HepG2 (cell line): ENCODE data around the gene MAP2K6. TPM values are rescaled to one million over a fixed set of nuclear protein-coding genes. Genes with fewer than 3 reads are reported as not detected.

Experiments used
- CENPX ChIP-seq: sonication (generic); formaldehyde crosslinking; IDR thresholded peaks from 2 replicates; pipeline ENCODE4 v1.9.0; 2021; ENCODE audit warnings: mild to moderate bottlenecking, missing genetic modification reagents, moderate library complexity
- FLYWCH1 ChIP-seq: sonication (generic); formaldehyde crosslinking; IDR thresholded peaks from 2 replicates; pipeline ENCODE4 v1.8.1; 2023; ENCODE audit warnings: mild to moderate bottlenecking, missing genetic modification reagents
- GABPA ChIP-seq, 2 experiments: IDR thresholded peaks; 2 replicates each; pipeline ENCODE4 v1.6.1; 2011 to 2016; ENCODE audit warnings: low read depth in 2 of 2, low read length in 1 of 2, missing biosample characterization in 1 of 2, missing genetic modification characterization in 1 of 2
- HNF4A ChIP-seq: sonication (generic); formaldehyde crosslinking; IDR thresholded peaks from 2 replicates; pipeline ENCODE4 v1.4.0; 2020; ENCODE audit warnings: missing genetic modification reagents
- JUND ChIP-seq: sonication (generic); formaldehyde crosslinking; IDR thresholded peaks from 2 replicates; pipeline ENCODE4 v1.8.0; 2022; ENCODE audit warnings: mild to moderate bottlenecking, missing genetic modification reagents
- KDM5A ChIP-seq: fragments of 200-600 bp; sonication (generic); IDR thresholded peaks from 2 replicates; pipeline ENCODE4 v1.7.0; 2018; ENCODE audit warnings: antibody characterized with exemption, mild to moderate bottlenecking, low read length, borderline replicate concordance
- NFKB2 ChIP-seq: sonication (generic); formaldehyde crosslinking; IDR thresholded peaks from 2 replicates; pipeline ENCODE4 v1.4.0; 2020; ENCODE audit warnings: missing genetic modification reagents, borderline replicate concordance
- NKX3-1 ChIP-seq: sonication (generic); formaldehyde crosslinking; IDR thresholded peaks from 2 replicates; pipeline ENCODE4 v1.5.0; 2020; ENCODE audit warnings: missing genetic modification reagents
- POLR2AphosphoS2 ChIP-seq: IDR thresholded peaks from 2 replicates; pipeline ENCODE4 v1.6.1; 2011; ENCODE audit warnings: low read depth, low read length, improper control_type of control experiment
- RAD51 ChIP-seq: fragments of 450-650 bp; IDR thresholded peaks from 2 replicates; pipeline ENCODE4 v1.6.1; 2016; ENCODE audit warnings: borderline replicate concordance
- SIX4 ChIP-seq: sonication (generic); formaldehyde crosslinking; IDR thresholded peaks from 2 replicates; pipeline ENCODE4 v1.4.0; 2020; ENCODE audit warnings: missing genetic modification reagents
- SOX6 ChIP-seq, 2 experiments: fragments of 450-650 bp in 1 of 2; sonication (generic) in 1 of 2; formaldehyde crosslinking in 1 of 2; IDR thresholded peaks; 2 replicates each; pipeline versions ENCODE4 v1.4.0 to v1.6.1; 2017 to 2020; ENCODE audit warnings: antibody characterized with exemption in 1 of 2, mild to moderate bottlenecking in 1 of 2, missing genetic modification reagents in 1 of 2
- ZFP36L1 ChIP-seq: sonication (generic); formaldehyde crosslinking; IDR thresholded peaks from 2 replicates; pipeline ENCODE4 v1.8.0; 2022; ENCODE audit warnings: mild to moderate bottlenecking, missing genetic modification reagents, moderate library complexity
- ZNF562 ChIP-seq: sonication (generic); formaldehyde crosslinking; IDR thresholded peaks from 2 replicates; pipeline ENCODE4 v1.8.0; 2022; ENCODE audit warnings: missing genetic modification reagents, borderline replicate concordance
- ZSCAN9 ChIP-seq: IDR thresholded peaks from 2 replicates; pipeline ENCODE4 v1.6.1; 2016; ENCODE audit warnings: borderline replicate concordance
- polyA plus RNA-seq, 8 experiments: library from polyadenylated mRNA; depleted of rRNA in 3 of 8; stranded (reverse) in 7 of 8; unstranded in 1 of 8; fragments of >200 nt; fragmentation: Illumina TruSeq in 4 of 8; extraction: Trizol in 4 of 8; gene quantifications; 2 replicates each; pipeline versions ENCODE4 v1.2.1 to v1.2.3, GENCODE V29; 2011 to 2016; ENCODE audit warnings: low read depth in 4 of 8, missing spikeins in 1 of 8, mixed read lengths in 1 of 8; ENCODE audit not compliant: insufficient read depth in 1 of 8
- total RNA-seq, 5 experiments: library from RNA; depleted of rRNA; stranded (reverse); fragments of >200 nt; fragmentation: Illumina TruSeq; extraction: Trizol; gene quantifications; 2 replicates each; pipeline ENCODE4 v1.2.3, GENCODE V29; 2016; ENCODE audit warnings: low read depth in 1 of 5
- TF ChIP-seq, protein P1 (sequence below): sonication (generic); formaldehyde crosslinking; IDR thresholded peaks from 2 replicates; pipeline ENCODE4 v1.8.0; 2022; ENCODE audit warnings: mild to moderate bottlenecking, missing genetic modification reagents, moderate library complexity
- TF ChIP-seq, protein P2 (sequence below): sonication (generic); formaldehyde crosslinking; IDR thresholded peaks from 2 replicates; pipeline ENCODE4 v1.5.1; 2020; ENCODE audit warnings: missing genetic modification reagents, mild to moderate bottlenecking, borderline replicate concordance
- TF ChIP-seq, protein P3 (sequence below), 2 experiments: sonication (generic) in 1 of 2; formaldehyde crosslinking in 1 of 2; IDR thresholded peaks; 2 replicates each; pipeline versions ENCODE4 v1.5.1 to v1.6.1; 2011 to 2020; ENCODE audit warnings: borderline replicate concordance in 1 of 2, low read depth in 1 of 2, low read length in 1 of 2, mild to moderate bottlenecking in 1 of 2, missing genetic modification reagents in 1 of 2, moderate library complexity in 1 of 2
- TF ChIP-seq, protein P4 (sequence below): IDR thresholded peaks from 2 replicates; pipeline ENCODE4 v1.6.1; 2016; ENCODE audit warnings: missing genetic modification reagents, missing compliant biosample characterization
- TF ChIP-seq, protein P5 (sequence below), 2 experiments: fragments of 450-650 bp in 1 of 2; sonication (generic) in 1 of 2; formaldehyde crosslinking; IDR thresholded peaks; 2 replicates each; pipeline versions ENCODE4 v1.5.0 to v1.8.0; 2020 to 2022; ENCODE audit warnings: mild to moderate bottlenecking in 1 of 2, missing genetic modification reagents in 1 of 2

Gene MAP2K6
- total and polyA plus RNA-seq, 2 of the 13 experiments (the other 11 are each of a cell fraction or from before 2014, with no cell fraction given), result 5.1 to 33.6 TPM

DNA sequence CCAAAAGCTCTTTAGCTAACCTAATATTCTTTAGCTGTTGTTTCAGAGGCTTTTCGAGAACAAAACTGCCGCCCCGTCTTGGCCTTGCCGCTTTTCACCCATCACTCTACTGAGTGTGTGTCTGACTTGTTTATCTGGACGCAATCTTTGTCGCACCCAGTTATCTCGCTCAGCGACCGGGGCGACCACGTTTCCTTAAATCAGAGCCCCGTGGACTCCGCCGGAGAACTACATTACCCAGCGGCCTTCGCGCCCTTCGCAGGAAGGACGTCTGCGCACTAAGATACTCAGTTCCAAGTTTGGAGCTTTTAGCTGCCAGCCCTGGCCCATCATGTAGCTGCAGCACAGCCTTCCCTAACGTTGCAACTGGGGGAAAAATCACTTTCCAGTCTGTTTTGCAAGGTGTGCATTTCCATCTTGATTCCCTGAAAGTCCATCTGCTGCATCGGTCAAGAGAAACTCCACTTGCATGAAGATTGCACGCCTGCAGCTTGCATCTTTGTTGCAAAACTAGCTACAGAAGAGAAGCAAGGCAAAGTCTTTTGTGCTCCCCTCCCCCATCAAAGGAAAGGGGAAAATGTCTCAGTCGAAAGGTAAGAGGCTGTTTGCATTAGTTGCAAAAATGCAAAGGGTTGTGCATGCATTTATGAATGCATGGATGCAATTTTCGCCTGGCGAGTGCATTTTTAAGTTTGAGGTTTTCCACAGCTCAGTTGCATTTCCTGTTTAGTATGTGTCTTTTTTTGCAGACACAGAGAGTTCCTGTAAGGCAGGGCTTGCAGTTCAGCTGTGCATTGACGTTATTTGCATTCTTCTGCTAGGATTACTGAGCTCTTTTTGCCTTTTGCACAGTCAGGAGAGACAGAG lies at the start of gene MAP2K6 (continued):
- TF ChIP-seq, protein P1, sequence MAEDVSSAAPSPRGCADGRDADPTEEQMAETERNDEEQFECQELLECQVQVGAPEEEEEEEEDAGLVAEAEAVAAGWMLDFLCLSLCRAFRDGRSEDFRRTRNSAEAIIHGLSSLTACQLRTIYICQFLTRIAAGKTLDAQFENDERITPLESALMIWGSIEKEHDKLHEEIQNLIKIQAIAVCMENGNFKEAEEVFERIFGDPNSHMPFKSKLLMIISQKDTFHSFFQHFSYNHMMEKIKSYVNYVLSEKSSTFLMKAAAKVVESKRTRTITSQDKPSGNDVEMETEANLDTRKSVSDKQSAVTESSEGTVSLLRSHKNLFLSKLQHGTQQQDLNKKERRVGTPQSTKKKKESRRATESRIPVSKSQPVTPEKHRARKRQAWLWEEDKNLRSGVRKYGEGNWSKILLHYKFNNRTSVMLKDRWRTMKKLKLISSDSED, result no peak
- no peak for TF ChIP-seq ZNF562 (CRISPR knock-in tag)
- no peak; the same call in 1 of the 2 replicates for TF ChIP-seq SIX4 (CRISPR knock-in tag)
- no peak for TF ChIP-seq SOX6 (IDR thresholded peaks at IDR 0.05)
- peak; percentile 32; the same call in 1 of the 2 replicates for TF ChIP-seq SOX6 (CRISPR knock-in tag; IDR thresholded peaks at IDR 0.05)
- TF ChIP-seq, protein P2, sequence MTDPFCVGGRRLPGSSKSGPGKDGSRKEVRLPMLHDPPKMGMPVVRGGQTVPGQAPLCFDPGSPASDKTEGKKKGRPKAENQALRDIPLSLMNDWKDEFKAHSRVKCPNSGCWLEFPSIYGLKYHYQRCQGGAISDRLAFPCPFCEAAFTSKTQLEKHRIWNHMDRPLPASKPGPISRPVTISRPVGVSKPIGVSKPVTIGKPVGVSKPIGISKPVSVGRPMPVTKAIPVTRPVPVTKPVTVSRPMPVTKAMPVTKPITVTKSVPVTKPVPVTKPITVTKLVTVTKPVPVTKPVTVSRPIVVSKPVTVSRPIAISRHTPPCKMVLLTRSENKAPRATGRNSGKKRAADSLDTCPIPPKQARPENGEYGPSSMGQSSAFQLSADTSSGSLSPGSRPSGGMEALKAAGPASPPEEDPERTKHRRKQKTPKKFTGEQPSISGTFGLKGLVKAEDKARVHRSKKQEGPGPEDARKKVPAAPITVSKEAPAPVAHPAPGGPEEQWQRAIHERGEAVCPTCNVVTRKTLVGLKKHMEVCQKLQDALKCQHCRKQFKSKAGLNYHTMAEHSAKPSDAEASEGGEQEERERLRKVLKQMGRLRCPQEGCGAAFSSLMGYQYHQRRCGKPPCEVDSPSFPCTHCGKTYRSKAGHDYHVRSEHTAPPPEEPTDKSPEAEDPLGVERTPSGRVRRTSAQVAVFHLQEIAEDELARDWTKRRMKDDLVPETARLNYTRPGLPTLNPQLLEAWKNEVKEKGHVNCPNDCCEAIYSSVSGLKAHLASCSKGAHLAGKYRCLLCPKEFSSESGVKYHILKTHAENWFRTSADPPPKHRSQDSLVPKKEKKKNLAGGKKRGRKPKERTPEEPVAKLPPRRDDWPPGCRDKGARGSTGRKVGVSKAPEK (CRISPR knock-in tag), result 0 out of 2 replicates have a peak, but pooled peaks have one; percentile 21
- no peak for TF ChIP-seq NFKB2 (CRISPR knock-in tag)
- TF ChIP-seq, protein P3, sequence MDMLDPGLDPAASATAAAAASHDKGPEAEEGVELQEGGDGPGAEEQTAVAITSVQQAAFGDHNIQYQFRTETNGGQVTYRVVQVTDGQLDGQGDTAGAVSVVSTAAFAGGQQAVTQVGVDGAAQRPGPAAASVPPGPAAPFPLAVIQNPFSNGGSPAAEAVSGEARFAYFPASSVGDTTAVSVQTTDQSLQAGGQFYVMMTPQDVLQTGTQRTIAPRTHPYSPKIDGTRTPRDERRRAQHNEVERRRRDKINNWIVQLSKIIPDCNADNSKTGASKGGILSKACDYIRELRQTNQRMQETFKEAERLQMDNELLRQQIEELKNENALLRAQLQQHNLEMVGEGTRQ (IDR thresholded peaks at IDR 0.05; ENCODE audit: low read depth, low read length), result no peak
- TF ChIP-seq, protein P3 (CRISPR knock-in tag; IDR thresholded peaks at IDR 0.05; ENCODE audit: borderline replicate concordance), result no peak
- peak; percentile 61 for TF ChIP-seq GABPA (IDR thresholded peaks at IDR 0.05; ENCODE audit: low read depth, low read length)
- TF ChIP-seq GABPA (CRISPR knock-in tag; IDR thresholded peaks at IDR 0.05; ENCODE audit: low read depth), result peak; percentile 90
- TF ChIP-seq POLR2AphosphoS2, result no peak
- no peak for TF ChIP-seq RAD51
- no peak for TF ChIP-seq NKX3-1 (CRISPR knock-in tag)
- TF ChIP-seq, protein P4, sequence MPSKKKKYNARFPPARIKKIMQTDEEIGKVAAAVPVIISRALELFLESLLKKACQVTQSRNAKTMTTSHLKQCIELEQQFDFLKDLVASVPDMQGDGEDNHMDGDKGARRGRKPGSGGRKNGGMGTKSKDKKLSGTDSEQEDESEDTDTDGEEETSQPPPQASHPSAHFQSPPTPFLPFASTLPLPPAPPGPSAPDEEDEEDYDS, result peak; percentile 24; the same call in 1 of the 2 replicates
- TF ChIP-seq JUND (CRISPR knock-in tag), result no peak
- no peak for TF ChIP-seq ZSCAN9 (CRISPR knock-in tag)
- TF ChIP-seq FLYWCH1 (CRISPR knock-in tag), result no peak
- TF ChIP-seq, protein P5, sequence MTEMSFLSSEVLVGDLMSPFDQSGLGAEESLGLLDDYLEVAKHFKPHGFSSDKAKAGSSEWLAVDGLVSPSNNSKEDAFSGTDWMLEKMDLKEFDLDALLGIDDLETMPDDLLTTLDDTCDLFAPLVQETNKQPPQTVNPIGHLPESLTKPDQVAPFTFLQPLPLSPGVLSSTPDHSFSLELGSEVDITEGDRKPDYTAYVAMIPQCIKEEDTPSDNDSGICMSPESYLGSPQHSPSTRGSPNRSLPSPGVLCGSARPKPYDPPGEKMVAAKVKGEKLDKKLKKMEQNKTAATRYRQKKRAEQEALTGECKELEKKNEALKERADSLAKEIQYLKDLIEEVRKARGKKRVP (CRISPR knock-in tag; IDR thresholded peaks at IDR 0.05), result no peak
- no peak for TF ChIP-seq CENPX (CRISPR knock-in tag)
- no peak for TF ChIP-seq ZFP36L1 (CRISPR knock-in tag)
- peak; percentile 65; the same call in 1 of the 2 replicates for TF ChIP-seq KDM5A
- peak; percentile 35 for TF ChIP-seq HNF4A (CRISPR knock-in tag)
